ENCODE data around the gene SIPA1. TPM values are rescaled to one million over a fixed set of nuclear protein-coding genes. Genes with fewer than 3 reads are reported as not detected.

SIPA1 gene
- total and polyA plus RNA-seq, 2 donors: 51.9 to 153 TPM

- Histone ChIP-seq H3K27ac (ENCODE audit: low read depth in 1 of 2, low read length in 1 of 2) (no peak overlapping the region), H3K27me3 (ENCODE audit: control insufficient read depth in 2 of 2, insufficient read depth in 1 of 2, low read length in 1 of 2) (peaks cover 0 to 7% of the 10 kb centered on the region in 2 donors), H3K4me1 (ENCODE audit: control insufficient read depth in 2 of 2, insufficient read depth in 2 of 2, low read length in 2 of 2) (no peaks in the 10 kb centered on the region), H3K9me3 (ENCODE audit: control insufficient read depth in 2 of 2, insufficient read depth in 1 of 2, low read length in 1 of 2) (peaks cover 0 to 4% of the 10 kb centered on the region in 2 donors), H3K4me3 (ENCODE audit: low read length in 2 of 2) (no peak overlapping the region), H3K36me3 (ENCODE audit: control insufficient read depth in 2 of 2, insufficient read depth in 2 of 2, low read length in 1 of 2) (no peaks in the 10 kb centered on the region)
- no peak for DNase-seq (ENCODE audit: low read depth in 6 of 9, low spot score in 9 of 9)
- WGBS: 88% methylated on average over 3 of the region's 3 CpGs
Observed at GRCh38 chr11:65700399-65700798, 62.5 kb downstream of the SIPA1 start.

Other genes with a start within 250 kb of the SIPA1 start
- 9.2 TPM for gene NEAT1, start 215.3 kb upstream of the SIPA1 start, total RNA-seq
- gene NEAT1, start 215.3 kb upstream of the SIPA1 start, polyA plus RNA-seq: 3,325 TPM
- gene MALAT1, start 139.1 kb upstream of the SIPA1 start, total RNA-seq: 3,158 TPM
- 682 TPM for gene MALAT1, start 139.1 kb upstream of the SIPA1 start, polyA plus RNA-seq
- 41.0 TPM for gene SCYL1, start 113.0 kb upstream of the SIPA1 start, total RNA-seq
- gene SCYL1, start 113.0 kb upstream of the SIPA1 start, polyA plus RNA-seq: 68.1 TPM
- 13.3 TPM for gene LTBP3, start 79.7 kb upstream of the SIPA1 start, total RNA-seq
- gene LTBP3, start 79.7 kb upstream of the SIPA1 start, polyA plus RNA-seq: 64.6 TPM
- gene ZNRD2, start 67.6 kb upstream of the SIPA1 start, total RNA-seq: 40.7 TPM
- 38.0 TPM for gene ZNRD2, start 67.6 kb upstream of the SIPA1 start, polyA plus RNA-seq
- gene FAM89B, start 65.6 kb upstream of the SIPA1 start, total RNA-seq: 47.2 TPM
- 62.2 TPM for gene FAM89B, start 65.6 kb upstream of the SIPA1 start, polyA plus RNA-seq
- 19.9 TPM for gene EHBP1L1, start 62.0 kb upstream of the SIPA1 start, total RNA-seq
- gene EHBP1L1, start 62.0 kb upstream of the SIPA1 start, polyA plus RNA-seq: 66.5 TPM
- 0.66 TPM for gene KCNK7, start 42.3 kb upstream of the SIPA1 start, total RNA-seq
- 3.8 TPM for gene KCNK7, start 42.3 kb upstream of the SIPA1 start, polyA plus RNA-seq
- gene MAP3K11, start 23.9 kb upstream of the SIPA1 start, total RNA-seq: 21.9 TPM
- gene MAP3K11, start 23.9 kb upstream of the SIPA1 start, polyA plus RNA-seq: 61.0 TPM
- 7.4 TPM for gene PCNX3, start 22.3 kb upstream of the SIPA1 start, total RNA-seq
- 23.4 TPM for gene PCNX3, start 22.3 kb upstream of the SIPA1 start, polyA plus RNA-seq
- 17.1 TPM for gene RELA, start 24.8 kb downstream of the SIPA1 start, total RNA-seq
- 41.9 TPM for gene RELA, start 24.8 kb downstream of the SIPA1 start, polyA plus RNA-seq
- 53.5 TPM for gene KAT5, start 74.2 kb downstream of the SIPA1 start, total RNA-seq
- 104 TPM for gene KAT5, start 74.2 kb downstream of the SIPA1 start, polyA plus RNA-seq
- 85.9 TPM for gene RNASEH2C, start 82.7 kb downstream of the SIPA1 start, total RNA-seq
- gene RNASEH2C, start 82.7 kb downstream of the SIPA1 start, polyA plus RNA-seq: 49.4 TPM
- 5.3 TPM for gene AP5B1, start 142.9 kb downstream of the SIPA1 start, total RNA-seq
- 7.6 TPM for gene AP5B1, start 142.9 kb downstream of the SIPA1 start, polyA plus RNA-seq
- 0.47 TPM for gene OVOL1, start 149.0 kb downstream of the SIPA1 start, total RNA-seq
- 1.3 TPM for gene OVOL1, start 149.0 kb downstream of the SIPA1 start, polyA plus RNA-seq
- 0.38 TPM for gene SNX32, start 195.9 kb downstream of the SIPA1 start, total RNA-seq
- gene SNX32, start 195.9 kb downstream of the SIPA1 start, polyA plus RNA-seq: 1.1 TPM
- 1,006 TPM for gene CFL1, start 220.1 kb downstream of the SIPA1 start, total RNA-seq
- gene CFL1, start 220.1 kb downstream of the SIPA1 start, polyA plus RNA-seq: 673 TPM
- 46.8 TPM for gene MUS81, start 222.3 kb downstream of the SIPA1 start, total RNA-seq
- gene MUS81, start 222.3 kb downstream of the SIPA1 start, polyA plus RNA-seq: 127 TPM
- gene EFEMP2, start 234.7 kb downstream of the SIPA1 start, total RNA-seq: 11.9 TPM
- gene EFEMP2, start 234.7 kb downstream of the SIPA1 start, polyA plus RNA-seq: 41.8 TPM
- 18.5 TPM for gene CTSW, start 241.7 kb downstream of the SIPA1 start, total RNA-seq
- gene CTSW, start 241.7 kb downstream of the SIPA1 start, polyA plus RNA-seq: 4.2 TPM